OCI-LY3 (cell line): ENCODE results near the gene SORBS1.

ENCODE experiments used
- EZH2phosphoT487 ChIP-seq: fragments of 200-600 bp; shearing (Covaris generic); IDR thresholded peaks from 2 replicates; pipeline ENCODE4 v1.6.1; 2018; ENCODE audit warnings: antibody characterized with exemption, mixed run types, low read depth
- TF ChIP-seq, protein P1 (sequence below): fragments of 200-600, 300-600 bp; sonication (generic); IDR thresholded peaks from 2 replicates; pipeline ENCODE4 v1.5.1; 2014; ENCODE audit warnings: antibody characterized with exemption, low read length, low read depth

GRCh38 chr10:95346715-95347401 lies 214.3 kb downstream of the SORBS1 start:
- TF ChIP-seq, protein P1, sequence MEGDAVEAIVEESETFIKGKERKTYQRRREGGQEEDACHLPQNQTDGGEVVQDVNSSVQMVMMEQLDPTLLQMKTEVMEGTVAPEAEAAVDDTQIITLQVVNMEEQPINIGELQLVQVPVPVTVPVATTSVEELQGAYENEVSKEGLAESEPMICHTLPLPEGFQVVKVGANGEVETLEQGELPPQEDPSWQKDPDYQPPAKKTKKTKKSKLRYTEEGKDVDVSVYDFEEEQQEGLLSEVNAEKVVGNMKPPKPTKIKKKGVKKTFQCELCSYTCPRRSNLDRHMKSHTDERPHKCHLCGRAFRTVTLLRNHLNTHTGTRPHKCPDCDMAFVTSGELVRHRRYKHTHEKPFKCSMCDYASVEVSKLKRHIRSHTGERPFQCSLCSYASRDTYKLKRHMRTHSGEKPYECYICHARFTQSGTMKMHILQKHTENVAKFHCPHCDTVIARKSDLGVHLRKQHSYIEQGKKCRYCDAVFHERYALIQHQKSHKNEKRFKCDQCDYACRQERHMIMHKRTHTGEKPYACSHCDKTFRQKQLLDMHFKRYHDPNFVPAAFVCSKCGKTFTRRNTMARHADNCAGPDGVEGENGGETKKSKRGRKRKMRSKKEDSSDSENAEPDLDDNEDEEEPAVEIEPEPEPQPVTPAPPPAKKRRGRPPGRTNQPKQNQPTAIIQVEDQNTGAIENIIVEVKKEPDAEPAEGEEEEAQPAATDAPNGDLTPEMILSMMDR, result no peak
- no peak for TF ChIP-seq EZH2phosphoT487
